Endothelial cell of umbilical vein (primary cell): ENCODE measurements around the gene PPFIA2. TPM values are rescaled to one million over a fixed set of nuclear protein-coding genes. Genes with fewer than 3 reads are reported as not detected.

Source experiments
- BruUV-seq: library from RNA; stranded (reverse); fragments of 400-500 nt; replicated peaks from 2 replicates; lab custom pipeline; 2021; lab: Mats Ljungman, UMichigan
- CTCF ChIA-PET: fragments of 300-600, 350-600 bp; sonication (Branson Sonifier 250); formaldehyde crosslinking; loops from one replicate; lab custom pipeline; 2021; ENCODE audit warnings: antibody characterized with exemption, inconsistent platforms; lab: Charles Lee
- POLR2A ChIA-PET: fragments of 300-600, 350-600 bp; sonication (Branson Sonifier 250); formaldehyde crosslinking; loops from one replicate; lab custom pipeline; 2021; ENCODE audit warnings: antibody characterized with exemption, inconsistent platforms; lab: Charles Lee
- DNase-seq: peaks from one replicate; pipeline ENCODE4 v3.0.0-alpha.2; 2011; ENCODE audit warnings: low read depth, low spot score
- FAIRE-seq: peaks from 2 replicates; lab custom pipeline; 2011; peaks lifted over from hg19 to GRCh38; lab: Jason Lieb, UNC
- H2AFZ ChIP-seq: 2 replicates; pipeline ENCODE4 v1.6.0; 2012; ENCODE audit warnings: low read depth, low read length, control low read depth, inconsistent platforms
- H3K27ac ChIP-seq: 2 replicates; pipeline ENCODE4 v1.5.1; 2011; ENCODE audit warnings: low read depth, mild to moderate bottlenecking, control low read depth, low read length, moderate library complexity; ENCODE audit not compliant: insufficient read depth
- H3K27me3 ChIP-seq, 2 experiments: 2 replicates each; pipeline versions ENCODE4 v1.6.0 to v1.6.1; 2011; ENCODE audit warnings: low read length in 2 of 2, mixed read lengths in 1 of 2; ENCODE audit not compliant: control insufficient read depth in 2 of 2, insufficient read depth in 2 of 2
- H3K36me3 ChIP-seq, 2 experiments: 2 replicates in 1 of 2; 3 replicates in 1 of 2; pipeline ENCODE4 v1.5.1; 2011; ENCODE audit warnings: low read length in 2 of 2, mild to moderate bottlenecking in 1 of 2, moderate library complexity in 1 of 2; ENCODE audit not compliant: control insufficient read depth in 2 of 2, insufficient read depth in 2 of 2; ENCODE audit errors: extremely low read depth in 1 of 2
- H3K4me1 ChIP-seq: 3 replicates; pipeline ENCODE4 v1.5.1; 2011; ENCODE audit warnings: mild to moderate bottlenecking, low read length; ENCODE audit not compliant: control insufficient read depth, insufficient read depth; ENCODE audit errors: extremely low read depth
- H3K4me2 ChIP-seq: 2 replicates; pipeline ENCODE4 v1.6.1; 2011; ENCODE audit warnings: low read length, control low read depth, mixed read lengths; ENCODE audit not compliant: insufficient read depth
- H3K4me3 ChIP-seq, 3 experiments: fragments of 200-600 bp in 1 of 3; sonication (generic), shearing (Covaris generic) in 1 of 3; replicated peaks in 1 of 3; 2 replicates each; pipeline ENCODE4 v1.5.1; 2011 to 2016; ENCODE audit warnings: control low read depth in 3 of 3, low read length in 3 of 3, mild to moderate bottlenecking in 2 of 3, inconsistent platforms in 1 of 3, low read depth in 1 of 3, moderate library complexity in 1 of 3; ENCODE audit not compliant: insufficient read depth in 1 of 3
- H3K79me2 ChIP-seq: 2 replicates; pipeline ENCODE4 v1.6.0; 2012; ENCODE audit warnings: low read length, inconsistent platforms; ENCODE audit not compliant: control insufficient read depth, insufficient read depth
- H3K9ac ChIP-seq: replicated peaks from 2 replicates; pipeline ENCODE3; 2011; ENCODE audit warnings: low read length, control low read depth; ENCODE audit not compliant: insufficient read depth; ENCODE audit errors: extremely low read depth
- H3K9me1 ChIP-seq: replicated peaks from 3 replicates; pipeline ENCODE4 v1.6.0; 2011; ENCODE audit warnings: mild to moderate bottlenecking, low read length; ENCODE audit not compliant: control insufficient read depth, insufficient read depth; ENCODE audit errors: extremely low read depth
- H3K9me3 ChIP-seq: replicated peaks from 2 replicates; pipeline ENCODE4 v1.5.1; 2012; ENCODE audit warnings: low read length, inconsistent platforms; ENCODE audit not compliant: control insufficient read depth, insufficient read depth
- H4K20me1 ChIP-seq: replicated peaks from 2 replicates; pipeline ENCODE3; 2011; ENCODE audit warnings: mild to moderate bottlenecking, low read length; ENCODE audit not compliant: control insufficient read depth, insufficient read depth; ENCODE audit errors: extremely low read depth
- CTCF ChIP-seq, 2 donors: IDR thresholded peaks; 1 replicate in 1 of 2; 2 replicates in 1 of 2; pipeline ENCODE4 v1.5.1; 2011; ENCODE audit warnings: low read length in 2 of 2, mild to moderate bottlenecking in 2 of 2, moderate library complexity in 2 of 2, control low read depth in 1 of 2, inconsistent platforms in 1 of 2, low read depth in 1 of 2; ENCODE audit not compliant: insufficient read depth in 1 of 2; ENCODE audit errors: extremely low read depth in 1 of 2
- EZH2 ChIP-seq: IDR thresholded peaks from 2 replicates; pipeline ENCODE4 v1.6.1; 2012; ENCODE audit warnings: borderline replicate concordance, low read depth, mild to moderate bottlenecking, moderate library complexity, low read length, inconsistent platforms; ENCODE audit not compliant: severe bottlenecking
- FOS ChIP-seq: IDR thresholded peaks from 2 replicates; pipeline ENCODE4 v1.6.1; 2011; ENCODE audit warnings: mild to moderate bottlenecking, low read length, moderate library complexity, borderline replicate concordance; ENCODE audit not compliant: insufficient read depth
- GATA2 ChIP-seq: IDR thresholded peaks from 2 replicates; pipeline ENCODE4 v1.7.0; 2011; ENCODE audit warnings: low read depth, mild to moderate bottlenecking, moderate library complexity, mixed read lengths, low read length; ENCODE audit not compliant: insufficient read length, insufficient read depth
- JUN ChIP-seq: IDR thresholded peaks from 2 replicates; pipeline ENCODE4 v1.6.1; 2011; ENCODE audit warnings: borderline replicate concordance, low read depth; ENCODE audit not compliant: insufficient read length, insufficient read depth
- MAX ChIP-seq: IDR thresholded peaks from 2 replicates; pipeline ENCODE4 v1.6.1; 2011; ENCODE audit not compliant: insufficient read depth, insufficient read length
- MYC ChIP-seq: IDR thresholded peaks from one replicate; pipeline ENCODE4 v1.6.1; 2011; ENCODE audit warnings: mild to moderate bottlenecking, low read depth, low read length
- POLR2A ChIP-seq: IDR thresholded peaks from 2 replicates; pipeline ENCODE4 v1.6.1; 2012; ENCODE audit warnings: low read depth, mild to moderate bottlenecking, control low read depth, low read length
- POLR2AphosphoS5 ChIP-seq: IDR thresholded peaks from 2 replicates; pipeline ENCODE4 v1.6.1; 2012; ENCODE audit warnings: low read depth, mild to moderate bottlenecking, control low read depth, low read length, moderate library complexity; ENCODE audit not compliant: insufficient read depth
- dilution Hi-C: fragments of 300-500 bp; cut with MboI; formaldehyde crosslinking; loops from one replicate; pipeline ENCODE4 v1.15.0; 2019; ENCODE audit warnings: low sequenced_read_pairs; ENCODE audit not compliant: extremely low pct_ligation_motif_present
- intact Hi-C: fragments of 100-400 bp; cut with micrococcal nuclease; formaldehyde crosslinking; loops from one replicate; pipeline ENCODE4 v1.10.0; 2022
- polyA plus RNA-seq, 4 experiments: library from polyadenylated mRNA; depleted of rRNA in 3 of 4; stranded (reverse) in 3 of 4; unstranded in 1 of 4; fragments of >200 nt; gene quantifications; 2 replicates each; pipeline versions ENCODE4 v1.2.1 to v1.2.3, GENCODE V29; 2011 to 2012; ENCODE audit warnings: missing spikeins in 1 of 4
- total RNA-seq: library from RNA; stranded (reverse); gene quantifications from 2 replicates; pipeline ENCODE4 v1.2.3, GENCODE V29; 2021

The PPFIA2 gene
- total and polyA plus RNA-seq, 2 donors (not counting 3 experiments of a cell fraction or from before 2014, with no cell fraction given) = not detected

- DNase-seq = no peak
- no TSS peak for BruUV-seq
- Histone ChIP-seq H2AFZ (no peak overlapping the region), H3K79me2 (no peaks in the 10 kb centered on the region), H4K20me1 (no peaks in the 10 kb centered on the region), H3K9ac (no peak overlapping the region), H3K9me3 (no peaks in the 10 kb centered on the region), H3K36me3 (no peaks in the 10 kb centered on the region), H3K27me3 (no peaks in the 10 kb centered on the region), H3K4me3 (no peak overlapping the region), H3K4me1 (no peaks in the 10 kb centered on the region), H3K9me1 (no peaks in the 10 kb centered on the region), H3K27ac (no peak overlapping the region), H3K4me2 (no peak overlapping the region)
- intact Hi-C loops = no loop called here
- dilution Hi-C loops = no loop called here
- TF ChIP-seq CTCF (IDR thresholded peaks at IDR 0.05; ENCODE audit: extremely low read depth in 1 of 2, insufficient read depth in 1 of 2, low read depth in 1 of 2, low read length in 2 of 2) (no peak), MYC (no peak), FOS (no peak), EZH2 (no peak), POLR2AphosphoS5 (no peak), POLR2A (no peak), MAX (no peak), JUN (no peak), GATA2 (no peak)
- ChIA-PET POLR2A (no interaction called here), CTCF (interaction anchor here (1.4 kb wide), 1 partner anchor 14 kb away, joined by 3 read pairs; no protein-coding TSS in a partner anchor)
- FAIRE-seq = no peak
Observed at GRCh38 chr12:81377771-81378170, 381.4 kb downstream of the PPFIA2 start.
